ENCODE results near the gene MYRIP.

DNA sequence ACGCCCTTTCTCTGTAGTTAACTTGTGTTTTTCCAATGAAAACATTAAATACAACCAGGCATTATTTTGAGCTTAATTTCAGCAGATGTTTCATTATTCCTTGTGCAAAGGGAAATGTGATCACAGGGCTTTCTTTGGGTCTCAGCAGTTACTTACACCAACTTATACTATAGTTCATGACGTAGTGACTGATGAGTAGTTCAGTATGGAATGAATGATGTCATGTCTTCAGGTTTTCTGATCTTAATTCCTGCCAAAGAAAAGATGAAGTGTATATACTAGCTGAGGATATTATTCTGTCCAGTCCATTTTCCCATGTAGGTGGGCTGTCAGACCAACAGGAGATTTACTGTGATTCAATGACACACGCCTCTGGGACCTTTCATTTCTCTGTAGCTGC is 61.3 kb downstream of the MYRIP start:
- TF ChIP-seq, protein P1, sequence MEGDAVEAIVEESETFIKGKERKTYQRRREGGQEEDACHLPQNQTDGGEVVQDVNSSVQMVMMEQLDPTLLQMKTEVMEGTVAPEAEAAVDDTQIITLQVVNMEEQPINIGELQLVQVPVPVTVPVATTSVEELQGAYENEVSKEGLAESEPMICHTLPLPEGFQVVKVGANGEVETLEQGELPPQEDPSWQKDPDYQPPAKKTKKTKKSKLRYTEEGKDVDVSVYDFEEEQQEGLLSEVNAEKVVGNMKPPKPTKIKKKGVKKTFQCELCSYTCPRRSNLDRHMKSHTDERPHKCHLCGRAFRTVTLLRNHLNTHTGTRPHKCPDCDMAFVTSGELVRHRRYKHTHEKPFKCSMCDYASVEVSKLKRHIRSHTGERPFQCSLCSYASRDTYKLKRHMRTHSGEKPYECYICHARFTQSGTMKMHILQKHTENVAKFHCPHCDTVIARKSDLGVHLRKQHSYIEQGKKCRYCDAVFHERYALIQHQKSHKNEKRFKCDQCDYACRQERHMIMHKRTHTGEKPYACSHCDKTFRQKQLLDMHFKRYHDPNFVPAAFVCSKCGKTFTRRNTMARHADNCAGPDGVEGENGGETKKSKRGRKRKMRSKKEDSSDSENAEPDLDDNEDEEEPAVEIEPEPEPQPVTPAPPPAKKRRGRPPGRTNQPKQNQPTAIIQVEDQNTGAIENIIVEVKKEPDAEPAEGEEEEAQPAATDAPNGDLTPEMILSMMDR (IDR thresholded peaks at IDR 0.05; ENCODE audit: low read depth, low read length, poor library complexity, severe bottlenecking): no peak
- no peak for TF ChIP-seq EZH2phosphoT487 (IDR thresholded peaks at IDR 0.05; ENCODE audit: borderline replicate concordance, low read length)

All from DOHH2 (cell line).